GM12875 (cell line): ENCODE results near the gene POLL.
A peak's percentile ranks its signal among the peaks of the same experiment; 100 is the strongest.

ENCODE experiments used
- H3K4me3 ChIP-seq: one replicate; pipeline ENCODE4 v1.5.1; 2011; ENCODE audit warnings: low read depth, low read length, control low read depth
- TF ChIP-seq, protein P1 (sequence below): IDR thresholded peaks from 2 replicates; pipeline ENCODE4 v1.5.1; 2011; ENCODE audit warnings: low read depth, mild to moderate bottlenecking, control low read depth, inconsistent platforms, low read length, moderate library complexity, borderline replicate concordance; ENCODE audit not compliant: insufficient read depth

Gene POLL

GRCh38 chr10:101566333-101567164 lies 21.5 kb downstream of the POLL start:
- TF ChIP-seq, protein P1, sequence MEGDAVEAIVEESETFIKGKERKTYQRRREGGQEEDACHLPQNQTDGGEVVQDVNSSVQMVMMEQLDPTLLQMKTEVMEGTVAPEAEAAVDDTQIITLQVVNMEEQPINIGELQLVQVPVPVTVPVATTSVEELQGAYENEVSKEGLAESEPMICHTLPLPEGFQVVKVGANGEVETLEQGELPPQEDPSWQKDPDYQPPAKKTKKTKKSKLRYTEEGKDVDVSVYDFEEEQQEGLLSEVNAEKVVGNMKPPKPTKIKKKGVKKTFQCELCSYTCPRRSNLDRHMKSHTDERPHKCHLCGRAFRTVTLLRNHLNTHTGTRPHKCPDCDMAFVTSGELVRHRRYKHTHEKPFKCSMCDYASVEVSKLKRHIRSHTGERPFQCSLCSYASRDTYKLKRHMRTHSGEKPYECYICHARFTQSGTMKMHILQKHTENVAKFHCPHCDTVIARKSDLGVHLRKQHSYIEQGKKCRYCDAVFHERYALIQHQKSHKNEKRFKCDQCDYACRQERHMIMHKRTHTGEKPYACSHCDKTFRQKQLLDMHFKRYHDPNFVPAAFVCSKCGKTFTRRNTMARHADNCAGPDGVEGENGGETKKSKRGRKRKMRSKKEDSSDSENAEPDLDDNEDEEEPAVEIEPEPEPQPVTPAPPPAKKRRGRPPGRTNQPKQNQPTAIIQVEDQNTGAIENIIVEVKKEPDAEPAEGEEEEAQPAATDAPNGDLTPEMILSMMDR, result peak; percentile 31; the same call in 1 of the 2 replicates
- H3K4me3 ChIP-seq, result no peak overlapping the region

- H3K4me3 ChIP-seq, result no peak overlapping the region
- TF ChIP-seq, protein P1, result no peak
These were observed 22.1 kb downstream of the POLL start for GRCh38 chr10:101565936-101566332.

GRCh38 chr10:101565370-101565900 lies 22.6 kb downstream of the POLL start:
- TF ChIP-seq, protein P1, result no peak
- no peak overlapping the region for H3K4me3 ChIP-seq

- H3K4me3 ChIP-seq, result no peak overlapping the region
- TF ChIP-seq, protein P1, result no peak
These were observed 23.5 kb downstream of the POLL start for GRCh38 chr10:101564490-101564991.

DNA sequence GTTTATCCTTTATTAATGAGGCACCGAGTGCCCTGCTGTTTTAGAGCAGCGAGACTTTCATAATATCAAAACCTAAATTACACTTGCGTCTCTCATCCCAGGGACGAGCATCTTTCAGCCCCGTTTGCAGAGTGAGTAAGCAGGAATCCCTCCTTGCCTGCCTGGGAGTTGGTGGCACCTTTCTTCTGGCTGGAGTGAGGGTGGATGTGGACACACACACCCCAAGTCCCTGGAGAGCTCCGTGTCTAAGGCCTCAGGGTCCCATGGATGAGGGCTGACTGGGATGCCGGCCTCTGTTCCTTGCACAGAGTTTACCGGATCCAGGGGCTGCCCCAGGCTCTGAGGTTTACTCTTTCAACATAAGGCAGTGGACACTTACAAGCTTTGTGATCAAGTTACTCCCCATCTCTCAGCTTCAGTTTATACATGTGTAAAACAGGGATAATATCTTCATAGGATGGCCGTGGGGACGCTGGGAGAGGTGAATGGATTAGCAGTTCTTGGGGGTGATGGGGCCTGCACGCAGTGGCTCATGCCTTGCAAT lies 24.5 kb downstream of the POLL start:
- TF ChIP-seq, protein P1, result no peak
- H3K4me3 ChIP-seq, result no peak overlapping the region

GRCh38 chr10:101563007-101563406 lies 25.1 kb downstream of the POLL start:
- no peak overlapping the region for H3K4me3 ChIP-seq
- TF ChIP-seq, protein P1, result no peak
